HEK293T (cell line): ENCODE data around the gene LRP4.

ENCODE experiments used
- ARNT ChIP-seq: fragments of 450-650 bp; IDR thresholded peaks from 2 replicates; pipeline ENCODE4 v1.6.1; 2017; ENCODE audit warnings: mild to moderate bottlenecking
- BHLHE40 ChIP-seq: fragments of 450-650 bp; IDR thresholded peaks from 2 replicates; pipeline ENCODE4 v1.6.1; 2016; ENCODE audit warnings: mild to moderate bottlenecking, moderate library complexity, borderline replicate concordance
- CTBP1 ChIP-seq: fragments of 450-650 bp; IDR thresholded peaks from 2 replicates; pipeline ENCODE4 v1.6.1; 2016; ENCODE audit warnings: borderline replicate concordance
- ELF4 ChIP-seq: fragments of 450-650 bp; IDR thresholded peaks from 2 replicates; pipeline ENCODE4 v1.6.1; 2017; ENCODE audit warnings: antibody characterized with exemption
- FOXK2 ChIP-seq: fragments of 450-650 bp; IDR thresholded peaks from 2 replicates; pipeline ENCODE4 v1.6.1; 2016; ENCODE audit warnings: mild to moderate bottlenecking
- HDGF ChIP-seq: fragments of 450-650 bp; IDR thresholded peaks from 2 replicates; pipeline ENCODE4 v1.6.1; 2017; ENCODE audit warnings: antibody characterized with exemption, borderline replicate concordance
- NFRKB ChIP-seq: fragments of 450-650 bp; IDR thresholded peaks from 2 replicates; pipeline ENCODE4 v1.6.1; 2016; ENCODE audit warnings: mild to moderate bottlenecking, moderate library complexity
- SUZ12 ChIP-seq: fragments of 450-650 bp; IDR thresholded peaks from 2 replicates; pipeline ENCODE4 v1.6.1; 2016; ENCODE audit warnings: mild to moderate bottlenecking
- TARDBP ChIP-seq: fragments of 450-650 bp; IDR thresholded peaks from 2 replicates; pipeline ENCODE4 v1.6.1; 2016
- ZNF384 ChIP-seq: fragments of 450-650 bp; IDR thresholded peaks from 2 replicates; pipeline ENCODE4 v1.6.1; 2016
- TF ChIP-seq, protein P1 (sequence below): fragments of 450-650 bp; IDR thresholded peaks from 2 replicates; pipeline ENCODE4 v1.6.1; 2016

DNA sequence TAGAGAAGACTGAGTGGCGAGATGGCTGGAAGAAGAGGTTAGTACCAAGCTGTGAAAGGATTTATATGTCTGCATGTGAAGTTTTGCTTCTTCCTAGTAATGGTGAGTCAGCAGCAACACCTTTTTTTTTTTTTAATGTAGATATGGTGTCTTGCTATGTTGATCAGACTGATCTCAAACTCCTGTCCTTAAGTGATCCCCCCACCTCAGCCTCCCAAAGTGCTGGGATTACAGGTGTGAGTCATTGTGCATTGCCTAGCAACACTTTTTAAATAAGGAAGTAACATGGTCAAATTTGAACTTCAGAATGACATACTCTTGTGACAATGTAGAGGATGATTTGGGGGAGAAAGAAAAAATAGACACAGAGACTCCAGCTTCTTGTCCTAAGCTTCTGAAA, 11.7 kb upstream of the LRP4 start:
- TF ChIP-seq ELF4, result no peak
- TF ChIP-seq SUZ12, result no peak
- no peak for TF ChIP-seq ARNT
- TF ChIP-seq NFRKB, result no peak
- no peak for TF ChIP-seq FOXK2
- no peak for TF ChIP-seq ZNF384
- TF ChIP-seq, protein P1, sequence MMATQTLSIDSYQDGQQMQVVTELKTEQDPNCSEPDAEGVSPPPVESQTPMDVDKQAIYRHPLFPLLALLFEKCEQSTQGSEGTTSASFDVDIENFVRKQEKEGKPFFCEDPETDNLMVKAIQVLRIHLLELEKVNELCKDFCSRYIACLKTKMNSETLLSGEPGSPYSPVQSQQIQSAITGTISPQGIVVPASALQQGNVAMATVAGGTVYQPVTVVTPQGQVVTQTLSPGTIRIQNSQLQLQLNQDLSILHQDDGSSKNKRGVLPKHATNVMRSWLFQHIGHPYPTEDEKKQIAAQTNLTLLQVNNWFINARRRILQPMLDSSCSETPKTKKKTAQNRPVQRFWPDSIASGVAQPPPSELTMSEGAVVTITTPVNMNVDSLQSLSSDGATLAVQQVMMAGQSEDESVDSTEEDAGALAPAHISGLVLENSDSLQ, result no peak
- no peak for TF ChIP-seq BHLHE40
- no peak for TF ChIP-seq TARDBP
- no peak for TF ChIP-seq CTBP1
- TF ChIP-seq HDGF, result no peak
